ENCODE results near the gene MAGI2.

Gene MAGI2

GRCh38 chr7:78191475-78192079 is 1261.9 kb downstream of the MAGI2 start:
- DNase-seq = no peak

- no peak for DNase-seq
Observed at GRCh38 chr7:78189762-78190161, 1263.7 kb downstream of the MAGI2 start.

- no peak for DNase-seq
Observed at GRCh38 chr7:78185149-78185745, 1268.2 kb downstream of the MAGI2 start.

- DNase-seq = no peak
Observed at GRCh38 chr7:78184299-78184698, 1269.2 kb downstream of the MAGI2 start.

DNA sequence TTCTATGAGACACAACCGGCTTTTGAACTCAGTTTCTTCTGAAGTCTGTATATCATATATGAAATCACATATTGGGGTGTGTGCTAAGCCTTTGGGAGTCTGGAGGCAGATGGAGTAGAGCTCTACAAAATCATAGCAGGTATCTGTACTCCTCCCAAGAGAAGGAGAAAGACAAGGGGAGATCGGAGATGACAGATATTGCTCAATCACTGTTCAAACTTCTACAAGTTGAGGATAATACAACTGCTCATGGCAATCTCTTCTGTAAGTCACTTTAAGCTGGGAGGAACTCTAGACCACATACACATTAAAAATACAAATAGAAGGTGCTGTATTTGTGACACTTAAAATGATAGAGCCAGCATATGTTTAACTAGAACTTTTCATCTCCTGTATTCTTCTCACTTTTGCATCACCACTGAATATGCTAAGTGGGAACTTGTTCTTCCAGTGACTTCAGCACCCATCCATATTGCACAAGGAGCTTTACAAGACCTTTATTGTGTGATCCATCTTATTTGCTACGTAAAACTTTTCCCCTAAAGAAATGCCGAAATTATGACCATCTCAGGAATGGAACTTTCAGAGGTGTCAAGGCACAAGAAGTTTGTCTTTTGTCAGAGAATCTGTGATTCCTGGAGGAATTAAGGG is 1273.5 kb downstream of the MAGI2 start:
- no peak for DNase-seq

GRCh38 chr7:78179211-78179610 is 1274.3 kb downstream of the MAGI2 start:
- DNase-seq = no peak

DNA sequence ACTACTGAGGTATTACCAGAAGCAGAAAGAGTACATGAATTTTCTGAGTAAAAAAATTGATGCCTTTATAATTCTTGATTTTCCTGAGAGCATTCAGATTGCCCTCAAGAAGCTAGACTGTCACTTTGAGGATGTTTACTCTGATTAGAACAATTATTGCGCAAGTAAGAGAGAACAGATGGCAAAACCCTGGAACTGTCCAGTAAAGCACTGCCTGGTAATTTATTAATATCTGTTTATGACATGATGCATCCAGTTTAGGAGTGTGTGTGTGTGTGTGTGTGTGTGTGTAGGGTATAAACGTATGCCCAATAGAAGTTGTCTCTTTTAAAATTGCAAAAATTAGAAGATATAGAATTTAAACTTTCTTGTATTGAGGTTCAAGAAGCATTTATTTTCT is 1275.1 kb downstream of the MAGI2 start:
- no peak for DNase-seq

- DNase-seq = peak; percentile 47
Observed at GRCh38 chr7:78176171-78176570, 1277.3 kb downstream of the MAGI2 start.

GRCh38 chr7:78175330-78176100 is 1278.0 kb downstream of the MAGI2 start:
- DNase-seq = no peak

- DNase-seq = no peak
Observed at GRCh38 chr7:78173666-78174065, 1279.8 kb downstream of the MAGI2 start.

- no peak for DNase-seq
Observed at GRCh38 chr7:78172933-78173591, 1280.4 kb downstream of the MAGI2 start.

DNA sequence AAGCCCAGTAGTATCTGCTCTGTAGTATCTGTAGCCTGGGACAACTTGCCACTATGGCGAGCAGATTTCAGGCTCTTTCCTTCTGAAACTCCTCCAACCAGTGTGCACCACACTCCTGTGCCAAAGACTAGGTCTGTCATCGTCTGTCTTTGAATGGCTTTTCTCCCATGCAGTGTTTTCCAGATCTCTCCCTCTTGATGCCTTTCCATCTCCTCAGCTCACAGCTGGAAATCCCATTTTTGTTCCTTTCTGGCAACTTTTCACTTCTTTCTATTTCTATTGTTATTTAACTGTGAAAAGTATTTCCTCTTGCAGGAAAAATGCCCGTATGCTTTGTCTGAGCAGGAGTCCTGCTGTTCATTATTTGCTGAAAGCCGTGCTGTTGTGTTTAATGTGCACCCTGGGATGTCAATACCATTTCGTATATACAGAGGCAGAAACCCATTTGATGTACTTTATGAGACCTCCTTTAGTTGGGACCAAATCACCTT is 1281.2 kb downstream of the MAGI2 start:
- DNase-seq = no peak

GRCh38 chr7:78171398-78171797 is 1282.1 kb downstream of the MAGI2 start:
- no peak for DNase-seq

DNA sequence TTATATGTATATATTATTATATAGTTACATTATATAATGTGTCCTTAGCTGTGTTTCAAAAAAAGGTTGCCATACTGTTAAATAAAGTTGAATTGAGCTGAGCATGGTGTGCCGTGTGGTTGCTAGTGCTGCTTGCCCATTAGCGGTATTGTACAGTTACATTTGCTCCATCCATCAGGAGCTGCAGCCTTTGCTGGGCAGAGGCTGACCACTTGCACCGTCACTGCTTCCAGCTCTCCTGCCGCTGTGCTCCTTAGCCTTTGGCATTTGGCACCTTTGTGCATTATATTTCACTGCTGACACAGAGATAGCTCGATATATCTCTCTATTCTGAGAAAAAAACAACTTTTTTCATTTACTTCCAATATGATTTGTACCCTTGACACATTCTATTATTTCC is 1282.7 kb downstream of the MAGI2 start:
- no peak for DNase-seq

- DNase-seq = no peak
Observed at GRCh38 chr7:78169992-78170391, 1283.5 kb downstream of the MAGI2 start.

GRCh38 chr7:78168865-78169264 is 1284.6 kb downstream of the MAGI2 start:
- no peak for DNase-seq

DNA sequence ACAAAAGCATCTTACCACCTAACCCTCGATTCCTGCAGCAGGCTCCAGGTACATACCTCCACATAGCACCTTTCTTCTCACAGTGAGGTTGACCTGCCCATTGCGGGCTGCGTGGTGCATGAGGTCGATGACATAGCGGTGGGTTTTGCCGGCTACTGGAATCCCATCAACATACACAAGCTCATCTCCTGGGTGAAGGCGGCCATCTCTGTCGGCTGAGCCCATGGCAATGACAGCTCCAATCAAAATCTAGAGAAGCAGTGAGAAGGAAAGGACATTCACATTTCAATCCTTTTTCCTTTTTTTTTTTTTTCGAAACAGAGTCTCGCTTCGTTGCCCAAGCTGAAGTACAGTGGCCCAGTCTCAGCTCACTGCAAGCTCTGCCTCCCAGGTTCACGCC is 1285.6 kb downstream of the MAGI2 start:
- DNase-seq = no peak

GRCh38 chr7:78165854-78166253 is 1287.6 kb downstream of the MAGI2 start:
- DNase-seq = no peak

DNA sequence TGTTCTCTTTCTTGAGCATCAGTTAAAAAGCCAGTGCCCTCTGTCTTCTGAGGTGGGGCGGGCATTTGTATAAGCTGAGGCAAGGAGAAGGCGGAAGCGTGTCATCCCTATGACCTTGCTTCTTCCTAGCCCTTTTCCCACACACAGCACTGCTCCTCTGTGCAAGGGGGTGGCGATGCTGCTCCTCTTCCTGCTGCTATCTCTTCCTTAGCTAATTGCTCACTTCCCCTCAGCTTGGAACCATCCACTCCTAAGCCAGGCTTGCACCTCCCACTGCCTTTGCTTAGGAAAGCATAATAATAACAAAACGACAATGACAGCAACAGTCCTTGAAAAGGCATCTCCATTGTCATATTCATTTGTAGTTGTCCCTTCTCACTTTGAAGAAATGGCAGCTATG is 1288.0 kb downstream of the MAGI2 start:
- DNase-seq = no peak

- DNase-seq = no peak
Observed at GRCh38 chr7:78164459-78164858, 1289.0 kb downstream of the MAGI2 start.

- no peak for DNase-seq
Observed at GRCh38 chr7:78161781-78162180, 1291.7 kb downstream of the MAGI2 start.

DNA sequence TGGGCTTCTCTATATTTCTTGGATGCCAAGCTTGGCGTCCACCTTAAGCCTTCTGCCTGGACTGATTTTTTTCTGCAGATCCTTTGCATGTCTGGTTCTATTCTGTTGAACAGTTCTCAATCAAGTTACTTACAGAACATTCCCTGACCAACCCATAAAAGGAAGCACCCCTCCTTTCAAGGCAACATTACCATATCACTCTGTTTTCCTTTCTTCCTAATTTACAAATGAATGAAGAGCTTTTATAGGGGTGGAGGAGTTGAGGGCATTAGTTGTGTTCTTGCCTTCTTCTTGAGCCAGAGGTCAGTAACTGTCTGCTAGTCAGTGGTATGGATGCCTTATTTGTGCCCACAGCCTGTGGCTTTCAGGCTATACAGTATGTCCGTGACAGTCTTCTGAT is 1293.9 kb downstream of the MAGI2 start:
- DNase-seq = no peak

- DNase-seq = no peak
Observed at GRCh38 chr7:78153285-78153684, 1300.2 kb downstream of the MAGI2 start.

All from left hindlimb (tissue), 1 donor.